Measurements from ENCODE around the gene FRMD5. TPM values are rescaled to one million over a fixed set of nuclear protein-coding genes. Genes with fewer than 3 reads are reported as not detected.

FRMD5 gene
- 33.5 TPM for total RNA-seq

GRCh38 chr15:44195151-44195740 lies at the start of gene FRMD5:
FRMD5 (minus strand) TSS chr15:44195271.

GRCh38 chr15:43826508-43827341 lies 368.3 kb downstream of the FRMD5 start, which contains the start of gene WDR76:
WDR76 (plus strand) TSS chr15:43827002; CDS start chr15:43827033, 31 bp downstream.

GRCh38 chr15:43824302-43825246 lies 370.5 kb downstream of the FRMD5 start, which contains the start of gene MFAP1:
MFAP1 (minus strand) TSS chr15:43824690; CDS start chr15:43824569, 121 bp downstream.

Small RNA genes lying within 50 kb of the gene (small RNA-seq; reads per million reads assigned to genes)
- gene RF00019 (ENCODE audit: low replicate concordance), result not detected

Other genes with a start within 250 kb of the FRMD5 start
- gene GOLM2, start 93.4 kb upstream of the FRMD5 start, total RNA-seq, result 136 TPM
- gene CTDSPL2, start 232.4 kb upstream of the FRMD5 start, total RNA-seq, result 135 TPM